ENCODE measurements around the gene OSBPL3.

Gene OSBPL3

GRCh38 chr7:24763303-24763901 lies 216.6 kb downstream of the OSBPL3 start:
- Histone ChIP-seq H3K4me3 (ENCODE audit: low read depth, low read length) (no peak overlapping the region), H3K36me3 (no peaks in the 10 kb centered on the region), H3K9me3 (ENCODE audit: severe bottlenecking) (no peaks in the 10 kb centered on the region), H3K27ac (no peak overlapping the region), H3K27me3 (ENCODE audit: insufficient read depth, low read depth, severe bottlenecking) (peaks cover 3% of the 10 kb centered on the region)
- no peak for DNase-seq
- TF ChIP-seq, protein P1, sequence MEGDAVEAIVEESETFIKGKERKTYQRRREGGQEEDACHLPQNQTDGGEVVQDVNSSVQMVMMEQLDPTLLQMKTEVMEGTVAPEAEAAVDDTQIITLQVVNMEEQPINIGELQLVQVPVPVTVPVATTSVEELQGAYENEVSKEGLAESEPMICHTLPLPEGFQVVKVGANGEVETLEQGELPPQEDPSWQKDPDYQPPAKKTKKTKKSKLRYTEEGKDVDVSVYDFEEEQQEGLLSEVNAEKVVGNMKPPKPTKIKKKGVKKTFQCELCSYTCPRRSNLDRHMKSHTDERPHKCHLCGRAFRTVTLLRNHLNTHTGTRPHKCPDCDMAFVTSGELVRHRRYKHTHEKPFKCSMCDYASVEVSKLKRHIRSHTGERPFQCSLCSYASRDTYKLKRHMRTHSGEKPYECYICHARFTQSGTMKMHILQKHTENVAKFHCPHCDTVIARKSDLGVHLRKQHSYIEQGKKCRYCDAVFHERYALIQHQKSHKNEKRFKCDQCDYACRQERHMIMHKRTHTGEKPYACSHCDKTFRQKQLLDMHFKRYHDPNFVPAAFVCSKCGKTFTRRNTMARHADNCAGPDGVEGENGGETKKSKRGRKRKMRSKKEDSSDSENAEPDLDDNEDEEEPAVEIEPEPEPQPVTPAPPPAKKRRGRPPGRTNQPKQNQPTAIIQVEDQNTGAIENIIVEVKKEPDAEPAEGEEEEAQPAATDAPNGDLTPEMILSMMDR (IDR thresholded peaks at IDR 0.05; ENCODE audit: low read depth, low read length) = no peak

DNA sequence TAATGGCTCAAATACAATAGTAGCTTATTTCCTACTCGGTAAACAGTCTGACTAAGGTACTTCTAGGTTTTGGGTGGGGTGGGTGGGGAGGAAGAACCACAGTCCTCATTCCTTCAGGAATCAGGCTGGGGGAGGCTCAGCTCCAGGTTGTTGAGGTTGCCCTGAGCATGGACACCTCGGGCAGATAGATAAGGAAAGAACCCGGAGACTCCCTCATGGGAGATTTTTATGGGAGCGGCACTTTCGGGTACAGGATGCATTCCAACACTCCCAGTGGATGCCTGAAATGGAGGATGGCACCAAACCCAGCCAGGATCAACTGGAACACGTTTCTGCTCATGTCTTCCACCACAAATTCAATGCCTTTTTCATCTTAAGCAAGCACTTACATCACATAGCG lies 217.2 kb downstream of the OSBPL3 start:
- DNase-seq = no peak
- Histone ChIP-seq H3K4me3 (ENCODE audit: low read depth, low read length) (no peak overlapping the region), H3K9me3 (ENCODE audit: severe bottlenecking) (no peaks in the 10 kb centered on the region), H3K36me3 (no peaks in the 10 kb centered on the region; the same call in 1 of the 2 replicates), H3K27me3 (ENCODE audit: insufficient read depth, low read depth, severe bottlenecking) (peaks cover 3% of the 10 kb centered on the region), H3K27ac (no peak overlapping the region)
- TF ChIP-seq, protein P1 (IDR thresholded peaks at IDR 0.05; ENCODE audit: low read depth, low read length) = no peak

GRCh38 chr7:24760968-24761367 lies 219.0 kb downstream of the OSBPL3 start:
- H3K36me3 ChIP-seq = no peaks in the 10 kb centered on the region; the same call in 1 of the 2 replicates
- no peak overlapping the region for H3K4me3 ChIP-seq (ENCODE audit: low read depth, low read length)
- peaks cover 3% of the 10 kb centered on the region for H3K27me3 ChIP-seq (ENCODE audit: insufficient read depth, low read depth, severe bottlenecking)
- no peaks in the 10 kb centered on the region for H3K9me3 ChIP-seq (ENCODE audit: severe bottlenecking)
- no peak overlapping the region for H3K27ac ChIP-seq
- DNase-seq = no peak
- TF ChIP-seq, protein P1 (IDR thresholded peaks at IDR 0.05; ENCODE audit: low read depth, low read length) = no peak

DNA sequence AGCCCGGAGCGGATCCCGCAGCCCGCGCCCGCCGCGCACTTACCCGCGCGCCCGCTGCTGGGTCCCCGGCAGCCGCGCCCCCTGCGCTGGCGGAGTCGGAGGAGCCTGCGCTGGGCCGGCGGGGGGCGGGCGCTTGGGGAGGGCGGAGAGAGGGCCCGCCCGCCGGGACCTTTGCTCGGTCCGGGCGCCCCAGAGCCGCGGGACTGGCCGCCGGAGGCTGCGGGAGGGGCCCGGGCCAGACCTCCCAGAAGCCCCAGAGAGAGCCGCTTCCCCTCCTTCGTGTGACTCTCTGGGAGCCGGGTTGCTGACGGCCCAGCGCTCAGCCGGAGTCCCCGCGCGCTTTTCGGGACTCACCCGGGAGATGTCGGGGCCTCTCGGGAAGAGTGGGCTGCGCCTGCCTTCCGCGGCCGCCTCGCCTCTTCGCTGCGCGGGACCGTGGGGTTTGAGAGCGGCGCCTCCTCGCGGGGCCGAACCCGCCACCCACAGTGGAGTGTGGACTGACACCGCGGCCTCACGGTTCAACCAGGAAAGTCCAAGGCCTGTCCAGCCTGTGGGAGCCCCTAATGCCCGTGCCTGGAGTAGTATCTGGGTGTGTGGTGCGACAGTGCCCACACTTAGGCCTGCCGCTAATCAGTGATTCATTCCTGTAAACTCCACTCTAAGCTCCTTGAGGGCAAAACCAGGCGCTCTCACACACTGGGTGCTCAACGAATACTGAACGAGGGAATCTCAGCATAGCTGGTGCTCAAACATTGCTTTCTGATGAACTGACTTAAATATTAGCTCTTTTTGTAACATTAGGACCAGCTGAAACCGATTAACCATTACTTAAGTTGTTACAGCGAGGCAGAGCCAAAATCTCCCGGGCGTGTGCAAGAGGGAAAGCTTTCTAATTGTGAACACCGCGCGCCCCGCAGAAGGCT lies 222.4 kb downstream of the OSBPL3 start, which contains the start of gene GSDME:
TSS of gene GSDME (minus strand) at position 112 of the 923 bp plus-strand sequence. CDS start 7,690 bp downstream, outside the sequence.
- Histone ChIP-seq H3K27ac (peak within 1 kb of the TSS; percentile 51), H3K27me3 (ENCODE audit: insufficient read depth, low read depth, severe bottlenecking) (peaks cover 3% of the 10 kb centered on the region), H3K36me3 (no peaks in the 10 kb centered on the region; the same call in 1 of the 2 replicates), H3K9me3 (ENCODE audit: severe bottlenecking) (no peaks in the 10 kb centered on the region), H3K4me3 (ENCODE audit: low read depth, low read length) (peak within 1 kb of the TSS; percentile 54)
- DNase-seq = peak; percentile 56
- TF ChIP-seq, protein P1 (IDR thresholded peaks at IDR 0.05; ENCODE audit: low read depth, low read length) = no peak

- H3K27me3 ChIP-seq (ENCODE audit: insufficient read depth, low read depth, severe bottlenecking) = peaks cover 3% of the 10 kb centered on the region
- no peaks in the 10 kb centered on the region for H3K9me3 ChIP-seq (ENCODE audit: severe bottlenecking)
- H3K4me3 ChIP-seq (ENCODE audit: low read depth, low read length) = peak overlapping the region; percentile 54
- TF ChIP-seq, protein P1 (IDR thresholded peaks at IDR 0.05; ENCODE audit: low read depth, low read length) = no peak
- no peak for DNase-seq
- H3K36me3 ChIP-seq = no peaks in the 10 kb centered on the region; the same call in 1 of the 2 replicates
- no peak overlapping the region for H3K27ac ChIP-seq
Measured at GRCh38 chr7:24756545-24757352, 223.2 kb downstream of the OSBPL3 start.

Data from WERI-Rb-1 (cell line).